HepG2 (cell line): Measurements from ENCODE around the gene FER1L5. TPM values are rescaled to one million over a fixed set of nuclear protein-coding genes. Genes with fewer than 3 reads are reported as not detected.
A peak's percentile ranks its signal among the peaks of the same experiment; 100 is the strongest.

ENCODE experiments used
- ATAC-seq: fragments of 200-7000 bp; cut with Tn5 transposase; 3 replicates; pipeline ENCODE4 v1.9.1; 2020; ENCODE audit warnings: mild to moderate bottlenecking, moderate library complexity
- BruUV-seq: library from RNA; stranded (reverse); fragments of 400-500 nt; replicated peaks from 2 replicates; lab custom pipeline; 2021; lab: Mats Ljungman, UMichigan
- CTCF ChIA-PET: fragments of 300-600 bp; formaldehyde crosslinking; extraction: SDS; loops from one replicate; lab custom pipeline; 2021; ENCODE audit warnings: low total read pairs, inconsistent platforms, low intra/inter-chr PET ratio; lab: Yijun Ruan, JAX
- POLR2A ChIA-PET: fragments of 350-600 bp; sonication (Branson Sonifier 250); formaldehyde crosslinking; loops from one replicate; lab custom pipeline; 2020; ENCODE audit warnings: antibody characterized with exemption, inconsistent platforms; lab: Yijun Ruan, JAX
- DNase-seq: peaks from one replicate; pipeline ENCODE4 v3.0.0-alpha.2; 2015; ENCODE audit warnings: low spot score
- FAIRE-seq: peaks from 3 replicates; lab custom pipeline; 2011; peaks lifted over from hg19 to GRCh38; lab: Jason Lieb, UNC
- H2AFZ ChIP-seq: one replicate; pipeline ENCODE4 v1.6.1; 2011; ENCODE audit warnings: low read length, inconsistent platforms
- H3K27ac ChIP-seq: fragments of 300-600 bp; 3 replicates; pipeline ENCODE4 v1.8.0; 2011; ENCODE audit warnings: mixed run types, mild to moderate bottlenecking, mixed read lengths, low read length, inconsistent platforms; ENCODE audit not compliant: insufficient read depth; ENCODE audit errors: extremely low read length
- H3K27me3 ChIP-seq, 2 experiments: fragments of 200-600 bp in 1 of 2; 2 replicates in 1 of 2; 3 replicates in 1 of 2; pipeline versions ENCODE4 v1.6.0 to v1.8.0; 2011; ENCODE audit warnings: low read length in 2 of 2, mild to moderate bottlenecking in 2 of 2, moderate library complexity in 2 of 2, inconsistent platforms in 1 of 2; ENCODE audit not compliant: insufficient read depth in 2 of 2, control insufficient read depth in 1 of 2
- H3K36me3 ChIP-seq, 2 experiments: fragments of 200-600 bp in 1 of 2; replicated peaks in 1 of 2; 2 replicates in 1 of 2; 3 replicates in 1 of 2; pipeline versions ENCODE4 v1.5.1 to v1.8.0; 2011; ENCODE audit warnings: low read length in 2 of 2, inconsistent platforms in 1 of 2; ENCODE audit not compliant: insufficient read depth in 2 of 2, control insufficient read depth in 1 of 2
- H3K4me1 ChIP-seq: 2 replicates; pipeline ENCODE4 v1.5.1; 2012; ENCODE audit warnings: low read length, inconsistent platforms; ENCODE audit not compliant: insufficient read depth
- H3K4me2 ChIP-seq: 2 replicates; pipeline ENCODE4 v1.6.0; 2011; ENCODE audit warnings: low read depth, low read length, inconsistent platforms
- H3K4me3 ChIP-seq, 3 experiments: fragments of 200-600 bp in 1 of 3; sonication (generic), shearing (Covaris generic) in 1 of 3; replicated peaks in 1 of 3; 2 replicates each; pipeline ENCODE4 v1.5.1; 2011 to 2016; ENCODE audit warnings: low read length in 3 of 3, inconsistent platforms in 2 of 3, low read depth in 2 of 3, mild to moderate bottlenecking in 2 of 3, control low read depth in 1 of 3, mixed read lengths in 1 of 3; ENCODE audit not compliant: insufficient read depth in 1 of 3
- H3K79me2 ChIP-seq: one replicate; pipeline ENCODE4 v1.6.1; 2011; ENCODE audit warnings: low read length, inconsistent platforms; ENCODE audit not compliant: insufficient read depth
- H3K9ac ChIP-seq: 2 replicates; pipeline ENCODE4 v1.6.0; 2011; ENCODE audit warnings: mild to moderate bottlenecking, low read depth, low read length, inconsistent platforms; ENCODE audit not compliant: insufficient read depth
- H3K9me3 ChIP-seq: 2 replicates; pipeline ENCODE4 v1.5.1; 2012; ENCODE audit warnings: mild to moderate bottlenecking, low read length
- H4K20me1 ChIP-seq: 2 replicates; pipeline ENCODE4 v1.6.0; 2011; ENCODE audit warnings: inconsistent platforms, mild to moderate bottlenecking, low read length, moderate library complexity; ENCODE audit not compliant: insufficient read depth
- AGO2 ChIP-seq: fragments of 200-400 bp; formaldehyde crosslinking; optimal IDR thresholded peaks from 2 replicates; pipeline ENCODE3; 2017; ENCODE audit warnings: mild to moderate bottlenecking, low read depth, low read length, moderate library complexity
- BHLHE40 ChIP-seq: IDR thresholded peaks from 2 replicates; pipeline ENCODE4 v1.6.1; 2011; ENCODE audit warnings: low read length, improper control_type of control experiment
- HES4 ChIP-seq: sonication (generic); formaldehyde crosslinking; IDR thresholded peaks from 2 replicates; pipeline ENCODE4 v1.9.0; 2021; ENCODE audit warnings: mild to moderate bottlenecking, missing genetic modification reagents, borderline replicate concordance
- MAZ ChIP-seq, 2 experiments: sonication (generic) in 1 of 2; formaldehyde crosslinking in 1 of 2; IDR thresholded peaks; 2 replicates each; pipeline versions ENCODE4 v1.5.0 to v1.6.1; 2012 to 2020; ENCODE audit warnings: low read depth in 2 of 2, mild to moderate bottlenecking in 2 of 2, borderline replicate concordance in 1 of 2, improper control_type of control experiment in 1 of 2, low read length in 1 of 2, missing genetic modification reagents in 1 of 2, moderate library complexity in 1 of 2
- MED13 ChIP-seq: sonication (generic); formaldehyde crosslinking; IDR thresholded peaks from 2 replicates; pipeline ENCODE4 v1.5.0; 2020; ENCODE audit warnings: missing genetic modification reagents
- MXD1 ChIP-seq: sonication (generic); formaldehyde crosslinking; IDR thresholded peaks from 2 replicates; pipeline ENCODE4 v1.4.0; 2020; ENCODE audit warnings: mild to moderate bottlenecking, missing genetic modification reagents
- MXD4 ChIP-seq: IDR thresholded peaks from 2 replicates; pipeline ENCODE4 v1.6.1; 2016; ENCODE audit warnings: mild to moderate bottlenecking, missing biosample characterization, missing genetic modification reagents
- PHF5A ChIP-seq: IDR thresholded peaks from one replicate; pipeline ENCODE4 v1.6.1; 2018; ENCODE audit warnings: low read depth, missing genetic modification reagents; ENCODE audit not compliant: unreplicated experiment
- PRMT3 ChIP-seq: sonication (generic); formaldehyde crosslinking; IDR thresholded peaks from 2 replicates; pipeline ENCODE4 v1.8.1; 2022; ENCODE audit warnings: low read depth, mild to moderate bottlenecking, moderate library complexity, missing genetic modification reagents, borderline replicate concordance
- SOX6 ChIP-seq, 2 experiments: fragments of 450-650 bp in 1 of 2; sonication (generic) in 1 of 2; formaldehyde crosslinking in 1 of 2; IDR thresholded peaks; 2 replicates each; pipeline versions ENCODE4 v1.4.0 to v1.6.1; 2017 to 2020; ENCODE audit warnings: antibody characterized with exemption in 1 of 2, mild to moderate bottlenecking in 1 of 2, missing genetic modification reagents in 1 of 2
- TAF15 ChIP-seq: fragments of 200-400 bp; formaldehyde crosslinking; IDR thresholded peaks from one replicate; pipeline ENCODE4 v1.6.1; 2018; ENCODE audit warnings: mild to moderate bottlenecking, low read depth, low read length; ENCODE audit not compliant: poor library complexity, severe bottlenecking
- THAP11 ChIP-seq: IDR thresholded peaks from 2 replicates; pipeline ENCODE4 v1.6.1; 2016; ENCODE audit warnings: missing biosample characterization, missing genetic modification reagents
- ZFY ChIP-seq: sonication (generic); formaldehyde crosslinking; IDR thresholded peaks from 2 replicates; pipeline ENCODE4 v1.4.0; 2020; ENCODE audit warnings: missing genetic modification reagents
- ZMYM3 ChIP-seq: sonication (generic); formaldehyde crosslinking; IDR thresholded peaks from 2 replicates; pipeline ENCODE4 v1.5.1; 2020; ENCODE audit warnings: mild to moderate bottlenecking, missing genetic modification reagents
- ZNF468 ChIP-seq: sonication (generic); formaldehyde crosslinking; IDR thresholded peaks from 2 replicates; pipeline ENCODE4 v1.8.0; 2022; ENCODE audit warnings: mild to moderate bottlenecking, moderate library complexity, missing genetic modification reagents
- ZNF510 ChIP-seq: sonication (generic); formaldehyde crosslinking; IDR thresholded peaks from 2 replicates; pipeline ENCODE4 v1.4.0; 2020; ENCODE audit warnings: low read depth, mild to moderate bottlenecking, missing genetic modification reagents
- ZNF562 ChIP-seq: sonication (generic); formaldehyde crosslinking; IDR thresholded peaks from 2 replicates; pipeline ENCODE4 v1.8.0; 2022; ENCODE audit warnings: missing genetic modification reagents, borderline replicate concordance
- ZSCAN22 ChIP-seq: sonication (generic); formaldehyde crosslinking; IDR thresholded peaks from 2 replicates; pipeline ENCODE4 v1.4.0; 2020; ENCODE audit warnings: mild to moderate bottlenecking, missing genetic modification reagents
- ZSCAN5A ChIP-seq: sonication (generic); formaldehyde crosslinking; IDR thresholded peaks from 2 replicates; pipeline ENCODE4 v1.8.0; 2022; ENCODE audit warnings: mild to moderate bottlenecking, missing genetic modification reagents, borderline replicate concordance
- ZXDC ChIP-seq: sonication (generic); formaldehyde crosslinking; IDR thresholded peaks from 2 replicates; pipeline ENCODE4 v1.5.0; 2020; ENCODE audit warnings: mild to moderate bottlenecking, missing genetic modification reagents
- WGBS: methylation state at CpG from one replicate; pipeline ENCODE4 v1.1.6; 2017; ENCODE audit warnings: low lambda C conversion rate; 5-methylcytosine and 5-hydroxymethylcytosine counted together
- in situ Hi-C: cut with HindIII; loops from 2 replicates; pipeline ENCODE4 v1.10.0; 2017; ENCODE audit warnings: low pct_unique_long_range_greater_than_20kb; ENCODE audit not compliant: extremely low pct_ligation_motif_present
- intact Hi-C: fragments of 100-400 bp; cut with micrococcal nuclease; formaldehyde crosslinking; loops from one replicate; pipeline ENCODE4 v1.10.0; 2022; ENCODE audit not compliant: unreplicated experiment
- polyA plus RNA-seq, 8 experiments: library from polyadenylated mRNA; depleted of rRNA in 3 of 8; stranded (reverse) in 7 of 8; unstranded in 1 of 8; fragments of >200 nt; fragmentation: Illumina TruSeq in 4 of 8; extraction: Trizol in 4 of 8; gene quantifications; 2 replicates each; pipeline versions ENCODE4 v1.2.1 to v1.2.3, GENCODE V29; 2011 to 2016; ENCODE audit warnings: low read depth in 4 of 8, missing spikeins in 1 of 8, mixed read lengths in 1 of 8; ENCODE audit not compliant: insufficient read depth in 1 of 8
- total RNA-seq, 5 experiments: library from RNA; depleted of rRNA; stranded (reverse); fragments of >200 nt; fragmentation: Illumina TruSeq; extraction: Trizol; gene quantifications; 2 replicates each; pipeline ENCODE4 v1.2.3, GENCODE V29; 2016; ENCODE audit warnings: low read depth in 1 of 5

Gene FER1L5
- total and polyA plus RNA-seq, 2 of the 13 experiments (the other 11 are each of a cell fraction or from before 2014, with no cell fraction given), result 0.02 to 0.08 TPM

- Histone ChIP-seq H3K9ac (no peak overlapping the region), H4K20me1 (no peaks in the 10 kb centered on the region), H3K36me3 (no peaks in the 10 kb centered on the region), H3K4me2 (no peak overlapping the region), H2AFZ (no peak overlapping the region), H3K4me3 (no peak overlapping the region), H3K27me3 (peaks cover 8 to 27% of the 10 kb centered on the region in 2 experiments; a peak in 3 of 5 replicates), H3K27ac (no peak overlapping the region), H3K79me2 (no peaks in the 10 kb centered on the region), H3K4me1 (peaks cover 37% of the 10 kb centered on the region), H3K9me3 (no peaks in the 10 kb centered on the region)
- no TSS peak for BruUV-seq
- ATAC-seq (no peak), DNase-seq (no peak), FAIRE-seq (no peak)
- intact Hi-C loops (no loop called here), in situ Hi-C loops (no loop called here)
- POLR2A ChIA-PET, result interaction anchor here (1.1 kb wide), 1 partner anchor 53 kb away, joined by 4 read pairs; no protein-coding TSS in a partner anchor
- 35% methylated on average over 11 of the region's 16 CpGs for WGBS
- CTCF ChIA-PET, result no interaction called here
- TF ChIP-seq MXD4 (CRISPR knock-in tag) (no peak), BHLHE40 (peak; percentile 45; the same call in 1 of the 2 replicates), PHF5A (CRISPR knock-in tag) (no peak), MXD1 (no peak), ZSCAN5A (CRISPR knock-in tag) (no peak), ZSCAN22 (CRISPR knock-in tag) (no peak), ZNF562 (CRISPR knock-in tag) (no peak), ZMYM3 (CRISPR knock-in tag) (peak; percentile 34; the same call in 1 of the 2 replicates), THAP11 (no peak), ZNF510 (CRISPR knock-in tag) (no peak), PRMT3 (CRISPR knock-in tag) (no peak), HES4 (CRISPR knock-in tag) (no peak), TAF15 (no peak), AGO2 (no peak), ZFY (CRISPR knock-in tag) (0 out of 2 replicates have a peak, but pooled peaks have one; percentile 19), ZXDC (CRISPR knock-in tag) (no peak), MED13 (CRISPR knock-in tag) (no peak), ZNF468 (CRISPR knock-in tag) (no peak), MAZ (IDR thresholded peaks at IDR 0.05; ENCODE audit: borderline replicate concordance, low read depth, low read length) (no peak), MAZ (CRISPR knock-in tag; IDR thresholded peaks at IDR 0.05; ENCODE audit: low read depth) (no peak), SOX6 (IDR thresholded peaks at IDR 0.05) (no peak), SOX6 (CRISPR knock-in tag; IDR thresholded peaks at IDR 0.05) (0 out of 2 replicates have a peak, but pooled peaks have one; percentile 18)
Observed at GRCh38 chr2:96690306-96691021, 47.9 kb downstream of the FER1L5 start.
